HepG2 (cell line): Measurements from ENCODE around the gene GPS1. TPM values are rescaled to one million over a fixed set of nuclear protein-coding genes. Genes with fewer than 3 reads are reported as not detected.

Source experiments
- ASH2L ChIP-seq: fragments of 300-600, 200-600 bp; sonication (generic); IDR thresholded peaks from 2 replicates; pipeline ENCODE4 v1.7.0; 2017; ENCODE audit warnings: low read depth, mild to moderate bottlenecking, moderate library complexity, mixed read lengths, low read length; ENCODE audit not compliant: insufficient read length
- DNMT3B ChIP-seq: conservative IDR thresholded peaks from 2 replicates; pipeline ENCODE4 v1.6.1; 2016; ENCODE audit warnings: missing biosample characterization, control low read depth
- EEA1 ChIP-seq: sonication (generic); formaldehyde crosslinking; IDR thresholded peaks from 2 replicates; pipeline ENCODE4 v1.5.1; 2020; ENCODE audit warnings: mild to moderate bottlenecking, missing genetic modification reagents, borderline replicate concordance
- FOXA3 ChIP-seq: IDR thresholded peaks from 2 replicates; pipeline ENCODE4 v1.6.1; 2016; ENCODE audit warnings: missing genetic modification reagents, missing compliant biosample characterization
- HOMEZ ChIP-seq: IDR thresholded peaks from 2 replicates; pipeline ENCODE4 v1.6.1; 2016; ENCODE audit warnings: low read depth
- HOXD1 ChIP-seq: sonication (generic); formaldehyde crosslinking; IDR thresholded peaks from 2 replicates; pipeline ENCODE4 v1.5.0; 2020; ENCODE audit warnings: missing genetic modification reagents
- KDM5A ChIP-seq: fragments of 200-600 bp; sonication (generic); IDR thresholded peaks from 2 replicates; pipeline ENCODE4 v1.7.0; 2018; ENCODE audit warnings: antibody characterized with exemption, mild to moderate bottlenecking, low read length, borderline replicate concordance
- MAFG ChIP-seq: sonication (generic); formaldehyde crosslinking; IDR thresholded peaks from 2 replicates; pipeline ENCODE4 v1.5.1; 2020; ENCODE audit warnings: mild to moderate bottlenecking, missing genetic modification reagents
- NFYC ChIP-seq: IDR thresholded peaks from 2 replicates; pipeline ENCODE4 v1.6.1; 2016; ENCODE audit warnings: missing genetic modification reagents, missing compliant biosample characterization
- RARA ChIP-seq: IDR thresholded peaks from 2 replicates; pipeline ENCODE4 v1.6.1; 2016; ENCODE audit warnings: missing genetic modification reagents, missing compliant biosample characterization
- SKI ChIP-seq: fragments of 450-650 bp; IDR thresholded peaks from one replicate; pipeline ENCODE4 v1.6.1; 2018; ENCODE audit warnings: mild to moderate bottlenecking; ENCODE audit not compliant: partially characterized antibody
- SMAD1 ChIP-seq: sonication (generic); formaldehyde crosslinking; IDR thresholded peaks from 2 replicates; pipeline ENCODE4 v1.4.0; 2020; ENCODE audit warnings: missing genetic modification reagents, low read depth, mild to moderate bottlenecking, borderline replicate concordance
- SMAD3 ChIP-seq: sonication (generic); formaldehyde crosslinking; IDR thresholded peaks from 2 replicates; pipeline ENCODE4 v1.4.0; 2020; ENCODE audit warnings: missing genetic modification reagents
- SP5 ChIP-seq: IDR thresholded peaks from 2 replicates; pipeline ENCODE4 v1.6.1; 2016; ENCODE audit warnings: low read depth, borderline replicate concordance
- ZMAT3 ChIP-seq: sonication (generic); formaldehyde crosslinking; conservative IDR thresholded peaks from 2 replicates; pipeline ENCODE4 v1.7.0; 2021; ENCODE audit warnings: missing genetic modification reagents
- ZNF441 ChIP-seq: sonication (generic); formaldehyde crosslinking; IDR thresholded peaks from 2 replicates; pipeline ENCODE4 v1.7.0; 2021; ENCODE audit warnings: missing genetic modification reagents, borderline replicate concordance
- ZNF737 ChIP-seq: sonication (generic); formaldehyde crosslinking; IDR thresholded peaks from 2 replicates; pipeline ENCODE4 v1.5.0; 2020; ENCODE audit warnings: missing genetic modification reagents, mild to moderate bottlenecking, borderline replicate concordance
- ZNF747 ChIP-seq: sonication (generic); formaldehyde crosslinking; IDR thresholded peaks from 2 replicates; pipeline ENCODE4 v1.8.1; 2023; ENCODE audit warnings: missing genetic modification reagents, mild to moderate bottlenecking, borderline replicate concordance
- ZSCAN22 ChIP-seq: sonication (generic); formaldehyde crosslinking; IDR thresholded peaks from 2 replicates; pipeline ENCODE4 v1.4.0; 2020; ENCODE audit warnings: mild to moderate bottlenecking, missing genetic modification reagents
- polyA plus RNA-seq, 8 experiments: library from polyadenylated mRNA; depleted of rRNA in 3 of 8; stranded (reverse) in 7 of 8; unstranded in 1 of 8; fragments of >200 nt; fragmentation: Illumina TruSeq in 4 of 8; extraction: Trizol in 4 of 8; gene quantifications; 2 replicates each; pipeline versions ENCODE4 v1.2.1 to v1.2.3, GENCODE V29; 2011 to 2016; ENCODE audit warnings: low read depth in 4 of 8, missing spikeins in 1 of 8, mixed read lengths in 1 of 8; ENCODE audit not compliant: insufficient read depth in 1 of 8
- total RNA-seq, 5 experiments: library from RNA; depleted of rRNA; stranded (reverse); fragments of >200 nt; fragmentation: Illumina TruSeq; extraction: Trizol; gene quantifications; 2 replicates each; pipeline ENCODE4 v1.2.3, GENCODE V29; 2016; ENCODE audit warnings: low read depth in 1 of 5
- TF ChIP-seq, protein P1 (sequence below): sonication (generic); formaldehyde crosslinking; IDR thresholded peaks from 2 replicates; pipeline ENCODE4 v1.4.0; 2020; ENCODE audit warnings: mild to moderate bottlenecking, missing genetic modification reagents
- TF ChIP-seq, protein P2 (sequence below): sonication (generic); formaldehyde crosslinking; IDR thresholded peaks from 2 replicates; pipeline ENCODE4 v1.4.0; 2020; ENCODE audit warnings: mild to moderate bottlenecking, missing genetic modification reagents

The GPS1 gene
- total and polyA plus RNA-seq, 2 of the 13 experiments (the other 11 are each of a cell fraction or from before 2014, with no cell fraction given) = 124 to 128 TPM

GRCh38 chr17:82103553-82104451, 52.1 kb downstream of the GPS1 start (continued):
- TF ChIP-seq ASH2L (peak; percentile 38), SMAD1 (CRISPR knock-in tag) (0 out of 2 replicates have a peak, but pooled peaks have one; percentile 47), SP5 (CRISPR knock-in tag) (peak; percentile 96), DNMT3B (no peak), ZMAT3 (peak; percentile 89), RARA (CRISPR knock-in tag) (peak; percentile 98), ZNF737 (CRISPR knock-in tag) (no peak), NFYC (CRISPR knock-in tag) (no peak; the same call in 1 of the 2 replicates), ZNF441 (CRISPR knock-in tag) (peak; percentile 61; the same call in 1 of the 2 replicates), HOMEZ (CRISPR knock-in tag) (peak; percentile 64; the same call in 1 of the 2 replicates), ZNF747 (CRISPR knock-in tag) (no peak), FOXA3 (CRISPR knock-in tag) (peak; percentile 70), SMAD3 (CRISPR knock-in tag) (peak; percentile 82), MAFG (CRISPR knock-in tag) (no peak), HOXD1 (CRISPR knock-in tag) (peak; percentile 25; the same call in 1 of the 2 replicates), SKI (peak; percentile 87), KDM5A (no peak; the same call in 1 of the 2 replicates), EEA1 (CRISPR knock-in tag) (peak; percentile 76; the same call in 1 of the 2 replicates), ZSCAN22 (CRISPR knock-in tag) (no peak)
- TF ChIP-seq, protein P1, sequence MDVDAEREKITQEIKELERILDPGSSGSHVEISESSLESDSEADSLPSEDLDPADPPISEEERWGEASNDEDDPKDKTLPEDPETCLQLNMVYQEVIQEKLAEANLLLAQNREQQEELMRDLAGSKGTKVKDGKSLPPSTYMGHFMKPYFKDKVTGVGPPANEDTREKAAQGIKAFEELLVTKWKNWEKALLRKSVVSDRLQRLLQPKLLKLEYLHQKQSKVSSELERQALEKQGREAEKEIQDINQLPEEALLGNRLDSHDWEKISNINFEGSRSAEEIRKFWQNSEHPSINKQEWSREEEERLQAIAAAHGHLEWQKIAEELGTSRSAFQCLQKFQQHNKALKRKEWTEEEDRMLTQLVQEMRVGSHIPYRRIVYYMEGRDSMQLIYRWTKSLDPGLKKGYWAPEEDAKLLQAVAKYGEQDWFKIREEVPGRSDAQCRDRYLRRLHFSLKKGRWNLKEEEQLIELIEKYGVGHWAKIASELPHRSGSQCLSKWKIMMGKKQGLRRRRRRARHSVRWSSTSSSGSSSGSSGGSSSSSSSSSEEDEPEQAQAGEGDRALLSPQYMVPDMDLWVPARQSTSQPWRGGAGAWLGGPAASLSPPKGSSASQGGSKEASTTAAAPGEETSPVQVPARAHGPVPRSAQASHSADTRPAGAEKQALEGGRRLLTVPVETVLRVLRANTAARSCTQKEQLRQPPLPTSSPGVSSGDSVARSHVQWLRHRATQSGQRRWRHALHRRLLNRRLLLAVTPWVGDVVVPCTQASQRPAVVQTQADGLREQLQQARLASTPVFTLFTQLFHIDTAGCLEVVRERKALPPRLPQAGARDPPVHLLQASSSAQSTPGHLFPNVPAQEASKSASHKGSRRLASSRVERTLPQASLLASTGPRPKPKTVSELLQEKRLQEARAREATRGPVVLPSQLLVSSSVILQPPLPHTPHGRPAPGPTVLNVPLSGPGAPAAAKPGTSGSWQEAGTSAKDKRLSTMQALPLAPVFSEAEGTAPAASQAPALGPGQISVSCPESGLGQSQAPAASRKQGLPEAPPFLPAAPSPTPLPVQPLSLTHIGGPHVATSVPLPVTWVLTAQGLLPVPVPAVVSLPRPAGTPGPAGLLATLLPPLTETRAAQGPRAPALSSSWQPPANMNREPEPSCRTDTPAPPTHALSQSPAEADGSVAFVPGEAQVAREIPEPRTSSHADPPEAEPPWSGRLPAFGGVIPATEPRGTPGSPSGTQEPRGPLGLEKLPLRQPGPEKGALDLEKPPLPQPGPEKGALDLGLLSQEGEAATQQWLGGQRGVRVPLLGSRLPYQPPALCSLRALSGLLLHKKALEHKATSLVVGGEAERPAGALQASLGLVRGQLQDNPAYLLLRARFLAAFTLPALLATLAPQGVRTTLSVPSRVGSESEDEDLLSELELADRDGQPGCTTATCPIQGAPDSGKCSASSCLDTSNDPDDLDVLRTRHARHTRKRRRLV (CRISPR knock-in tag) = peak; percentile 86
- TF ChIP-seq, protein P2, sequence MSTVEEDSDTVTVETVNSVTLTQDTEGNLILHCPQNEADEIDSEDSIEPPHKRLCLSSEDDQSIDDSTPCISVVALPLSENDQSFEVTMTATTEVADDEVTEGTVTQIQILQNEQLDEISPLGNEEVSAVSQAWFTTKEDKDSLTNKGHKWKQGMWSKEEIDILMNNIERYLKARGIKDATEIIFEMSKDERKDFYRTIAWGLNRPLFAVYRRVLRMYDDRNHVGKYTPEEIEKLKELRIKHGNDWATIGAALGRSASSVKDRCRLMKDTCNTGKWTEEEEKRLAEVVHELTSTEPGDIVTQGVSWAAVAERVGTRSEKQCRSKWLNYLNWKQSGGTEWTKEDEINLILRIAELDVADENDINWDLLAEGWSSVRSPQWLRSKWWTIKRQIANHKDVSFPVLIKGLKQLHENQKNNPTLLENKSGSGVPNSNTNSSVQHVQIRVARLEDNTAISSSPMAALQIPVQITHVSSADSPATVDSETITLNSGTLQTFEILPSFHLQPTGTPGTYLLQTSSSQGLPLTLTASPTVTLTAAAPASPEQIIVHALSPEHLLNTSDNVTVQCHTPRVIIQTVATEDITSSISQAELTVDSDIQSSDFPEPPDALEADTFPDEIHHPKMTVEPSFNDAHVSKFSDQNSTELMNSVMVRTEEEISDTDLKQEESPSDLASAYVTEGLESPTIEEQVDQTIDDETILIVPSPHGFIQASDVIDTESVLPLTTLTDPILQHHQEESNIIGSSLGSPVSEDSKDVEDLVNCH = no peak
